SK-N-MC (cell line): ENCODE data around the gene AVPR2.

ENCODE experiments used
- DNase-seq: peaks from one replicate; pipeline ENCODE4 v3.0.0-alpha.2; 2011; ENCODE audit warnings: low read depth, low spot score
- H3K27ac ChIP-seq: fragments of 200-600 bp; sonication (generic); 2 replicates; pipeline ENCODE4 v1.5.1; 2016; ENCODE audit warnings: mixed run types
- H3K36me3 ChIP-seq: fragments of 200-600 bp; sonication (generic); 2 replicates; pipeline ENCODE4 v1.6.1; 2017; ENCODE audit warnings: antibody characterized with exemption, low read length, mixed read lengths; ENCODE audit not compliant: insufficient read depth
- H3K4me3 ChIP-seq: fragments of 200-600 bp; sonication (generic); 2 replicates; pipeline ENCODE4 v1.5.1; 2016
- H3K9ac ChIP-seq: fragments of 200-600 bp; sonication (generic); 2 replicates; pipeline ENCODE4 v1.8.0; 2017; ENCODE audit warnings: mixed run types, mixed read lengths; ENCODE audit not compliant: insufficient read length
- H3K9me3 ChIP-seq: fragments of 200-600 bp; sonication (generic); 2 replicates; pipeline ENCODE4 v1.6.1; 2017; ENCODE audit warnings: low read depth, mild to moderate bottlenecking, antibody characterized with exemption, low read length, moderate library complexity, mixed read lengths
- EZH2 ChIP-seq: fragments of 200-600 bp; sonication (generic); IDR thresholded peaks from one replicate; pipeline ENCODE4 v1.6.1; 2017; ENCODE audit warnings: antibody characterized with exemption
- FOXP2 ChIP-seq: optimal IDR thresholded peaks from 2 replicates; pipeline ENCODE3; 2011; ENCODE audit warnings: mild to moderate bottlenecking, moderate library complexity; ENCODE audit not compliant: insufficient read depth; ENCODE audit errors: extremely low read length, control extremely low read depth
- POLR2AphosphoS5 ChIP-seq: IDR thresholded peaks from 2 replicates; pipeline ENCODE4 v1.6.1; 2012; ENCODE audit warnings: mild to moderate bottlenecking, low read depth, low read length, borderline replicate concordance

AVPR2 gene

GRCh38 chrX:153869473-153870287 is 34.8 kb upstream of the AVPR2 start:
- no peak overlapping the region for H3K27ac ChIP-seq
- H3K36me3 ChIP-seq, result no peaks in the 10 kb centered on the region
- no peaks in the 10 kb centered on the region for H3K9me3 ChIP-seq
- no peak overlapping the region for H3K9ac ChIP-seq
- no peak for DNase-seq
- no peak overlapping the region for H3K4me3 ChIP-seq
- no peak for TF ChIP-seq POLR2AphosphoS5
- TF ChIP-seq FOXP2, result no peak
- TF ChIP-seq EZH2, result no peak

GRCh38 chrX:153870288-153870690 is 34.2 kb upstream of the AVPR2 start:
- Histone ChIP-seq H3K4me3 (no peak overlapping the region), H3K9ac (no peak overlapping the region), H3K27ac (no peak overlapping the region), H3K36me3 (no peaks in the 10 kb centered on the region), H3K9me3 (no peaks in the 10 kb centered on the region)
- no peak for DNase-seq
- TF ChIP-seq POLR2AphosphoS5 (no peak), FOXP2 (no peak), EZH2 (no peak)

GRCh38 chrX:153870791-153871360 is 33.6 kb upstream of the AVPR2 start:
- Histone ChIP-seq H3K27ac (no peak overlapping the region), H3K4me3 (no peak overlapping the region), H3K36me3 (no peaks in the 10 kb centered on the region), H3K9me3 (no peaks in the 10 kb centered on the region), H3K9ac (no peak overlapping the region)
- DNase-seq, result no peak
- TF ChIP-seq FOXP2, result no peak

GRCh38 chrX:153871451-153871850 is 33.0 kb upstream of the AVPR2 start:
- TF ChIP-seq FOXP2 (no peak), EZH2 (no peak), POLR2AphosphoS5 (no peak)
- Histone ChIP-seq H3K9me3 (no peaks in the 10 kb centered on the region), H3K4me3 (no peak overlapping the region), H3K36me3 (no peaks in the 10 kb centered on the region), H3K9ac (no peak overlapping the region), H3K27ac (no peak overlapping the region)
- no peak for DNase-seq

- Histone ChIP-seq H3K9me3 (no peaks in the 10 kb centered on the region), H3K9ac (no peak overlapping the region), H3K27ac (no peak overlapping the region), H3K4me3 (no peak overlapping the region), H3K36me3 (no peaks in the 10 kb centered on the region)
- TF ChIP-seq EZH2 (no peak), FOXP2 (no peak), POLR2AphosphoS5 (no peak)
- no peak for DNase-seq
These were observed 32.3 kb upstream of the AVPR2 start for GRCh38 chrX:153871946-153872878.

GRCh38 chrX:153873282-153874084 is 31.0 kb upstream of the AVPR2 start:
- TF ChIP-seq FOXP2, result no peak
- no peak for TF ChIP-seq POLR2AphosphoS5
- no peak for TF ChIP-seq EZH2
- no peak overlapping the region for H3K4me3 ChIP-seq
- no peak overlapping the region for H3K27ac ChIP-seq
- no peaks in the 10 kb centered on the region for H3K36me3 ChIP-seq
- no peak overlapping the region for H3K9ac ChIP-seq
- H3K9me3 ChIP-seq, result no peaks in the 10 kb centered on the region
- no peak for DNase-seq

GRCh38 chrX:153874085-153874365 is 30.4 kb upstream of the AVPR2 start:
- Histone ChIP-seq H3K9ac (no peak overlapping the region), H3K36me3 (no peaks in the 10 kb centered on the region), H3K4me3 (no peak overlapping the region), H3K9me3 (no peaks in the 10 kb centered on the region), H3K27ac (no peak overlapping the region)
- no peak for DNase-seq
- no peak for TF ChIP-seq POLR2AphosphoS5
- TF ChIP-seq FOXP2, result no peak
- no peak for TF ChIP-seq EZH2
